Fibroblast of pulmonary artery (primary cell): ENCODE data around the gene FITM1.
"Not testable (repeated sequence)": the region's sequence is repeated elsewhere in the genome, so short reads cannot be mapped to it uniquely, and the experiment has no call there.

Experiments used
- DNase-seq: peaks from one replicate; pipeline ENCODE4 v3.0.0-alpha.2; 2010; ENCODE audit warnings: low read depth
- H3K4me3 ChIP-seq: replicated peaks from 2 replicates; pipeline ENCODE4 v1.5.1; 2011; ENCODE audit warnings: low read depth, mild to moderate bottlenecking, control low read depth, low read length, moderate library complexity
- TF ChIP-seq, protein P1 (sequence below): IDR thresholded peaks from 2 replicates; pipeline ENCODE4 v1.5.1; 2011; ENCODE audit warnings: mild to moderate bottlenecking, control low read depth, low read length, inconsistent platforms; ENCODE audit errors: missing control alignments

Gene FITM1

GRCh38 chr14:24103451-24103850 is 27.0 kb upstream of the FITM1 start:
- DNase-seq = no peak
- H3K4me3 ChIP-seq = no peak overlapping the region
- TF ChIP-seq, protein P1, sequence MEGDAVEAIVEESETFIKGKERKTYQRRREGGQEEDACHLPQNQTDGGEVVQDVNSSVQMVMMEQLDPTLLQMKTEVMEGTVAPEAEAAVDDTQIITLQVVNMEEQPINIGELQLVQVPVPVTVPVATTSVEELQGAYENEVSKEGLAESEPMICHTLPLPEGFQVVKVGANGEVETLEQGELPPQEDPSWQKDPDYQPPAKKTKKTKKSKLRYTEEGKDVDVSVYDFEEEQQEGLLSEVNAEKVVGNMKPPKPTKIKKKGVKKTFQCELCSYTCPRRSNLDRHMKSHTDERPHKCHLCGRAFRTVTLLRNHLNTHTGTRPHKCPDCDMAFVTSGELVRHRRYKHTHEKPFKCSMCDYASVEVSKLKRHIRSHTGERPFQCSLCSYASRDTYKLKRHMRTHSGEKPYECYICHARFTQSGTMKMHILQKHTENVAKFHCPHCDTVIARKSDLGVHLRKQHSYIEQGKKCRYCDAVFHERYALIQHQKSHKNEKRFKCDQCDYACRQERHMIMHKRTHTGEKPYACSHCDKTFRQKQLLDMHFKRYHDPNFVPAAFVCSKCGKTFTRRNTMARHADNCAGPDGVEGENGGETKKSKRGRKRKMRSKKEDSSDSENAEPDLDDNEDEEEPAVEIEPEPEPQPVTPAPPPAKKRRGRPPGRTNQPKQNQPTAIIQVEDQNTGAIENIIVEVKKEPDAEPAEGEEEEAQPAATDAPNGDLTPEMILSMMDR = no peak

GRCh38 chr14:24105609-24106239 is 24.7 kb upstream of the FITM1 start:
- DNase-seq, H3K4me3 ChIP-seq: not testable (repeated sequence)

DNA sequence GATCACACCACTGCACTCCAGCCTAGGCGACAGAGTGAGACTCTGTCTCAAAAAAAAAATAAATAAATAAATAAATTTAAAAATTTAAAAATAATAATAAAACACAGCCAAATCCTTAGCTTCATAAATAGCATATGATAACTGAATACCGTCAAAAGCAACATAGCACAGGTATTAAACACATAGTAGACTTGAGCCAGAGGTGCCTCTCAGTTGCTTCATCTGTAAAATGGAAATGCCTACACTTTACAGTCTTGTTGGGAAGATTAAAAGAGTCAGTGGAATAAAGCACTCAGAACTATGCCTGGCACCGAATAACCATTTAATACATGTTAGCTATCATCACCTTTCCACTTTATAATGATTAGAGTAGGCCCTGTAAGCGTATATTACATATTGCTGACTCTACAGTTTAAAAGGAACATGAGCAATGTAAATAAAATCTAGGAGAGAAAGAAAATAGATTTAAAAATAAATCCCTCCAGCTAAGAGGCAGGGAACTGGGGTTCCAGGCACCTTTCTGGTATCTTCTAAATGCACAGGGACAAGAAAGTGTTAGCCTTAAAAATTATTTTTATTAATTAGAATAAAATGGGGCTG is 23.7 kb upstream of the FITM1 start:
- no peak overlapping the region for H3K4me3 ChIP-seq
- DNase-seq = no peak
- TF ChIP-seq, protein P1 = no peak

- TF ChIP-seq, protein P1 = no peak
- DNase-seq = no peak
- H3K4me3 ChIP-seq = no peak overlapping the region
These were observed 22.1 kb upstream of the FITM1 start for GRCh38 chr14:24108336-24108874.

DNA sequence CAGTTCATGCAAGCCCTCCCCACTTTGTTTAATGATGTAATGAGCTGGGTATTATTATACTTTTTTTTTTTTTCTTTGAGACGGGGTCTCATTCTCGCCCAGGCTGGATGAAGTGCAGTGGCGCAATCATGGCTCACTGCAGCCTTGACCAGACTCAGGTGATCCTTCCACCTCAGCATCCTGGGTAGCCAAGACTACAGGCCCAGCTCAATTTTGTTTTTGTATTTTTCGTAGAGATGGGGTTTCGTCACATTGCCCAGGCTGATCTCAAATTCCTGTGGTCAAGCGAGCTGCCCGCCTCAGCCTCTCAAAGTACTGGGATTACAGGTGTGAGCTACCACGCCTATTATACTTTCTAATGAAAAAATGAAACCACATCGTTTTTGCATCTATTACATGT is 20.4 kb upstream of the FITM1 start:
- H3K4me3 ChIP-seq = no peak overlapping the region
- DNase-seq = no peak
- TF ChIP-seq, protein P1 = no peak

DNA sequence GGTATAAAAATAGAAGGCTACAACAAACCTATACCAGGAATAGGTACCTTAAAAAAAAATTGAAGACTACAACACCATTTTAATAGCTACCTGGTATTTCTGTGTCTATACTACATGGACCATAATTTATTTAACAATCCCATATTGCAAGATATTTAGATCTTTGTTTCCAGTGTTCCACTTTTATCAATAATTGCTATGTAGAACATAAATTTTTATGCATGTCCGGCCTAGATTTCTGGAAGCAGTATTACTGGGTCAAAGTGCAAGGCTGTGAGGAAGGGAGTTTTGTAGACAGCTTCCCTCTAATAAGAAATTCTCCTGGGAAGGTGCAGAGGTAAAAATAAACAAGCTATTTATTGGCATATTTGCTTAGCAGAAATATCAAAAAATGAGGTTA is 19.9 kb upstream of the FITM1 start:
- H3K4me3 ChIP-seq = no peak overlapping the region
- TF ChIP-seq, protein P1 = no peak
- no peak for DNase-seq

DNA sequence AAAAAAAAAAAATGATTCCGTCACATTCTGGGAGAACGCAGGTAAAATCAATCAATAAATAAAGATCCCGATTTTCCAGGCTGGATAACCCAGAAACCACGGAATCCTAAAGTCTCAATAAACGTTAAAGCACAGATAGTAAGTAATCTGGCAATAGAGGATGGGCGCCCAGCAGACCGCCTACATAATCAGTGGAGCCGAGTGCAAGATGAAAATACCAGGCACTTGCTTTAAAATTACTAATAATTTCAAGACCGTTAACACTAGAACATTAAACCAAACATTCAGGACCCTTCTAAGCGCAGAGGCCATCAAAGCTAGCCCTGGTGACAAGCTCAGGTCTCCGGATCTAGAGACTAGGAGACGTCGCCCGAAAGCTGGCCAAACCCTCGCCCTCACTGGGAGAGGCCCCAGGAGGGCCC is 17.1 kb upstream of the FITM1 start:
- TF ChIP-seq, protein P1 = no peak
- DNase-seq = no peak
- peak overlapping the region; percentile 96 for H3K4me3 ChIP-seq
